IMR-90 (cell line): ENCODE data around the gene DLAT.

ENCODE experiments used
- RAD21 ChIP-seq: IDR thresholded peaks from 2 replicates; pipeline ENCODE4 v1.6.1; 2012; ENCODE audit warnings: low read length, improper control_type of control experiment
- TF ChIP-seq, protein P1 (sequence below): conservative IDR thresholded peaks from 2 replicates; pipeline ENCODE4 v1.5.1; 2012; ENCODE audit warnings: mild to moderate bottlenecking, low read depth, low read length, improper control_type of control experiment
- TF ChIP-seq, protein P2 (sequence below): fragments of 150-350 bp; IDR thresholded peaks from 2 replicates; pipeline ENCODE4 v1.6.1; 2017; ENCODE audit warnings: mild to moderate bottlenecking, antibody characterized with exemption, low read length, low read depth

DNA sequence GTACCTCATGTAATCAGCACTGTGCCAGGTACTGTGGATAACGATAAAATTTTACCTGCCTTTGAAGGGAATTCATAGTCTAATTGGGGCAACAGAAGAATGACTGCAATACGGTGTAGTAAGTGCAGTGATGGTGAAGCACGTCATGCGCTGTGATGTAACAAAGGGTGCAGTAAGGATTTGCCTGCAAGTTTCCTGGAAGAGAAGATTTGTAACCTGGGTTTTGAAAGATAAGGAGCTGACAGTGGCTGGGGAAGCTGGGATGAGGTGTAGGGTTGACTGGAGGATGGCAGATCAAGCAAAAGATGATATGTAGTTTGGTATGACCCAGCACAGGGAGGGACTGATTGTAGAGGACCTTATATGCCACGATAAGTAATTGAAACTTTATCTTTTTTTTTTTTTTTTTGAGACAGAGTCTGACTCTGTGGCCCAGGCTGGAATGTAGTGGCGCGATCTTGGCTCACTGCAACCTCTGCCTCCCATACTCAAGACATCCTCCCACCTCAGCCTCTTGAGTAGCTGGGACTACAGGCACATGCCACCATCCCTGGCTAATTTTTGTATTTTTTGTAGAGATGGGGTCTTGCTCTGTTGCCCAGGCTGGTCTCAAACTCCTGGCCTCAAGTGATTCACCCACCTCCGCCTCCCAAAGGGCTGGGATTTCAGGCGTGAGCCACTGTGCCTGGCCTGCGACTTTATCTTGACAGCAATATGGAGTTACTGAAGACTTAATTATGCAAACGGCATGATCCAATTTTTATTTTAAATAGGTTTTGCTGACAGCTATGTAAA, 72.7 kb downstream of the DLAT start:
- TF ChIP-seq, protein P1, sequence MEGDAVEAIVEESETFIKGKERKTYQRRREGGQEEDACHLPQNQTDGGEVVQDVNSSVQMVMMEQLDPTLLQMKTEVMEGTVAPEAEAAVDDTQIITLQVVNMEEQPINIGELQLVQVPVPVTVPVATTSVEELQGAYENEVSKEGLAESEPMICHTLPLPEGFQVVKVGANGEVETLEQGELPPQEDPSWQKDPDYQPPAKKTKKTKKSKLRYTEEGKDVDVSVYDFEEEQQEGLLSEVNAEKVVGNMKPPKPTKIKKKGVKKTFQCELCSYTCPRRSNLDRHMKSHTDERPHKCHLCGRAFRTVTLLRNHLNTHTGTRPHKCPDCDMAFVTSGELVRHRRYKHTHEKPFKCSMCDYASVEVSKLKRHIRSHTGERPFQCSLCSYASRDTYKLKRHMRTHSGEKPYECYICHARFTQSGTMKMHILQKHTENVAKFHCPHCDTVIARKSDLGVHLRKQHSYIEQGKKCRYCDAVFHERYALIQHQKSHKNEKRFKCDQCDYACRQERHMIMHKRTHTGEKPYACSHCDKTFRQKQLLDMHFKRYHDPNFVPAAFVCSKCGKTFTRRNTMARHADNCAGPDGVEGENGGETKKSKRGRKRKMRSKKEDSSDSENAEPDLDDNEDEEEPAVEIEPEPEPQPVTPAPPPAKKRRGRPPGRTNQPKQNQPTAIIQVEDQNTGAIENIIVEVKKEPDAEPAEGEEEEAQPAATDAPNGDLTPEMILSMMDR, result no peak
- TF ChIP-seq RAD21, result no peak
- TF ChIP-seq, protein P2, sequence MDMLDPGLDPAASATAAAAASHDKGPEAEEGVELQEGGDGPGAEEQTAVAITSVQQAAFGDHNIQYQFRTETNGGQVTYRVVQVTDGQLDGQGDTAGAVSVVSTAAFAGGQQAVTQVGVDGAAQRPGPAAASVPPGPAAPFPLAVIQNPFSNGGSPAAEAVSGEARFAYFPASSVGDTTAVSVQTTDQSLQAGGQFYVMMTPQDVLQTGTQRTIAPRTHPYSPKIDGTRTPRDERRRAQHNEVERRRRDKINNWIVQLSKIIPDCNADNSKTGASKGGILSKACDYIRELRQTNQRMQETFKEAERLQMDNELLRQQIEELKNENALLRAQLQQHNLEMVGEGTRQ, result no peak
